Tracheal epithelial cell (primary cell): ENCODE results near the gene RBM45. TPM values are rescaled to one million over a fixed set of nuclear protein-coding genes. Genes with fewer than 3 reads are reported as not detected.

Experiments
- total RNA-seq: library from RNA; depleted of rRNA; stranded (reverse); fragments of >200 nt; gene quantifications from 2 replicates; pipeline ENCODE4 v1.2.1, GENCODE V29; 2014

The RBM45 gene
- 12.4 and 14.5 TPM in 2 replicates for total RNA-seq

GRCh38 chr2:178112202-178113152 lies at the start of gene RBM45:
RBM45 (plus strand) TSS chr2:178112437; CDS start chr2:178112547, 110 bp downstream.

GRCh38 chr2:178072383-178073301 lies 39.6 kb upstream of the RBM45 start, which contains the start of gene PDE11A:
PDE11A (minus strand) TSS chr2:178072777; CDS start chr2:178072437, 340 bp downstream.

Other genes starting within 250 kb of the RBM45 start
- 0.48 TPM in 1 of 2 replicates, not detected in the other for gene PDE11A, start 39.7 kb upstream of the RBM45 start, total RNA-seq
- gene OSBPL6, start 82.1 kb downstream of the RBM45 start, total RNA-seq: 6.0 and 6.3 TPM in 2 replicates